ENCODE data around the gene MORN1. TPM values are rescaled to one million over a fixed set of nuclear protein-coding genes. Genes with fewer than 3 reads are reported as not detected.

MORN1 gene
- total and polyA plus RNA-seq, 10 of the 15 experiments (the other 5 are each of a cell fraction or from before 2014, with no cell fraction given): 0.76 to 7.9 (median 5.5) TPM

DNA sequence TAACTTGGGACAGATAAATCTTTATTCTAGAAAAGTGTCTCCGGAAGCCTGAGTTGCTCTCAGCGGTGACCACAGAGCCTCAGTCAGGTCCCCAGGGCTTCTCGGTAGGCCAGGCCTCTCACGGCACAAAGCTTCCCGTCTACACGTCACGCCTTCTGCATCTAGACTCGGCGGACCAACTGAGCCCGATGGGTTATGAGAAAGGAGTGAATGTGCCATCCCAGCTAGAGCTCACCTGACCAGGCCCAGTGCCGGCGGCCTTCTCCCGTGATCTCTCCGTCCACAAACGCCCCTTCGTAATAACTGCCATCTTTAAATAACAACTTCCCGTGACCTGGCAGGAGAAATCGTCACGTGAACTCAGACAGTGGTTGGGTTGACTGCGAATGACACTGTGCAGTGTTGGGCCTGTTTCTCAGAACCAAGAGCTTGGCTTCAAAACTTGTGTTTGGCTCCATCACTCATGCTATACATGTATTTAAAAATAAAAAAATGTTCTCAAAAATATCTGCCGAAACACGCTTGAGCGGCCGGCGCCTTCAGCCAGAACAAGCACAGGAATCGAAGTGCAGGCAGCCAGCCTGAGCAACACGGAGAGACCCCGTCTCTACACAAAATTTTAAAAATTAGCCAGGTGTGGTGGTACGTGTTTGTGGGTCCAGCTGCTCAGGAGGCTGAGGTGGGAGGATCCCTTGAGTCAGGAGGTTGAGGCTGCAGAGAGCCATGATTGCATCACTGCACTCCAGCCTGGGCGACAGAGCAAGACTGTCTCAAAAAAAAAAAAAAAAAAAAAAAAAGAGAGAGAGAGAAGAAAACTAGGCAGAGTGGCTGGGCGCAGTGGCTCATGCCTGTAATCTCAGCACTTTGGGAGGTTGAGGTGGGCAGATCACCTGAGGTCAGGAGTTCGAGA, 3.1 kb downstream of the MORN1 start (continued):
- TF ChIP-seq, protein P1, sequence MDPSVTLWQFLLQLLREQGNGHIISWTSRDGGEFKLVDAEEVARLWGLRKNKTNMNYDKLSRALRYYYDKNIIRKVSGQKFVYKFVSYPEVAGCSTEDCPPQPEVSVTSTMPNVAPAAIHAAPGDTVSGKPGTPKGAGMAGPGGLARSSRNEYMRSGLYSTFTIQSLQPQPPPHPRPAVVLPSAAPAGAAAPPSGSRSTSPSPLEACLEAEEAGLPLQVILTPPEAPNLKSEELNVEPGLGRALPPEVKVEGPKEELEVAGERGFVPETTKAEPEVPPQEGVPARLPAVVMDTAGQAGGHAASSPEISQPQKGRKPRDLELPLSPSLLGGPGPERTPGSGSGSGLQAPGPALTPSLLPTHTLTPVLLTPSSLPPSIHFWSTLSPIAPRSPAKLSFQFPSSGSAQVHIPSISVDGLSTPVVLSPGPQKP (IDR thresholded peaks at IDR 0.05; ENCODE audit: low read depth, low read length): no peak
- TF ChIP-seq STAT1 (conservative IDR thresholded peaks at IDR 0.05) (no peak), SRF (IDR thresholded peaks at IDR 0.05; ENCODE audit: low read depth in 2 of 2, low read length in 2 of 2) (no peak), IKZF2 (IDR thresholded peaks at IDR 0.05) (no peak), BMI1 (IDR thresholded peaks at IDR 0.05; ENCODE audit: borderline replicate concordance) (no peak), GATAD2B (conservative IDR thresholded peaks at IDR 0.05; ENCODE audit: low read depth) (no peak), MYB (IDR thresholded peaks at IDR 0.05; ENCODE audit: borderline replicate concordance, low read depth, low read length) (no peak), SUPT20H (IDR thresholded peaks at IDR 0.05; ENCODE audit: borderline replicate concordance, control insufficient read depth, low read depth, low read length) (no peak), MXI1 (IDR thresholded peaks at IDR 0.05; ENCODE audit: low read depth, low read length) (no peak), HCFC1 (IDR thresholded peaks at IDR 0.05; ENCODE audit: low read length) (no peak), KAT2A (conservative IDR thresholded peaks at IDR 0.05; ENCODE audit: control insufficient read depth, low read depth, low read length) (no peak), TBL1XR1 (IDR thresholded peaks at IDR 0.05; ENCODE audit: low read depth, low read length) (no peak)
- TF ChIP-seq, protein P2, sequence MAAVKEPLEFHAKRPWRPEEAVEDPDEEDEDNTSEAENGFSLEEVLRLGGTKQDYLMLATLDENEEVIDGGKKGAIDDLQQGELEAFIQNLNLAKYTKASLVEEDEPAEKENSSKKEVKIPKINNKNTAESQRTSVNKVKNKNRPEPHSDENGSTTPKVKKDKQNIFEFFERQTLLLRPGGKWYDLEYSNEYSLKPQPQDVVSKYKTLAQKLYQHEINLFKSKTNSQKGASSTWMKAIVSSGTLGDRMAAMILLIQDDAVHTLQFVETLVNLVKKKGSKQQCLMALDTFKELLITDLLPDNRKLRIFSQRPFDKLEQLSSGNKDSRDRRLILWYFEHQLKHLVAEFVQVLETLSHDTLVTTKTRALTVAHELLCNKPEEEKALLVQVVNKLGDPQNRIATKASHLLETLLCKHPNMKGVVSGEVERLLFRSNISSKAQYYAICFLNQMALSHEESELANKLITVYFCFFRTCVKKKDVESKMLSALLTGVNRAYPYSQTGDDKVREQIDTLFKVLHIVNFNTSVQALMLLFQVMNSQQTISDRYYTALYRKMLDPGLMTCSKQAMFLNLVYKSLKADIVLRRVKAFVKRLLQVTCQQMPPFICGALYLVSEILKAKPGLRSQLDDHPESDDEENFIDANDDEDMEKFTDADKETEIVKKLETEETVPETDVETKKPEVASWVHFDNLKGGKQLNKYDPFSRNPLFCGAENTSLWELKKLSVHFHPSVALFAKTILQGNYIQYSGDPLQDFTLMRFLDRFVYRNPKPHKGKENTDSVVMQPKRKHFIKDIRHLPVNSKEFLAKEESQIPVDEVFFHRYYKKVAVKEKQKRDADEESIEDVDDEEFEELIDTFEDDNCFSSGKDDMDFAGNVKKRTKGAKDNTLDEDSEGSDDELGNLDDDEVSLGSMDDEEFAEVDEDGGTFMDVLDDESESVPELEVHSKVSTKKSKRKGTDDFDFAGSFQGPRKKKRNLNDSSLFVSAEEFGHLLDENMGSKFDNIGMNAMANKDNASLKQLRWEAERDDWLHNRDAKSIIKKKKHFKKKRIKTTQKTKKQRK (IDR thresholded peaks at IDR 0.05; ENCODE audit: low read depth, low read length): no peak
- TF ChIP-seq, protein P3, sequence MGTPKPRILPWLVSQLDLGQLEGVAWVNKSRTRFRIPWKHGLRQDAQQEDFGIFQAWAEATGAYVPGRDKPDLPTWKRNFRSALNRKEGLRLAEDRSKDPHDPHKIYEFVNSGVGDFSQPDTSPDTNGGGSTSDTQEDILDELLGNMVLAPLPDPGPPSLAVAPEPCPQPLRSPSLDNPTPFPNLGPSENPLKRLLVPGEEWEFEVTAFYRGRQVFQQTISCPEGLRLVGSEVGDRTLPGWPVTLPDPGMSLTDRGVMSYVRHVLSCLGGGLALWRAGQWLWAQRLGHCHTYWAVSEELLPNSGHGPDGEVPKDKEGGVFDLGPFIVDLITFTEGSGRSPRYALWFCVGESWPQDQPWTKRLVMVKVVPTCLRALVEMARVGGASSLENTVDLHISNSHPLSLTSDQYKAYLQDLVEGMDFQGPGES (IDR thresholded peaks at IDR 0.05): no peak
- TF ChIP-seq, protein P4, sequence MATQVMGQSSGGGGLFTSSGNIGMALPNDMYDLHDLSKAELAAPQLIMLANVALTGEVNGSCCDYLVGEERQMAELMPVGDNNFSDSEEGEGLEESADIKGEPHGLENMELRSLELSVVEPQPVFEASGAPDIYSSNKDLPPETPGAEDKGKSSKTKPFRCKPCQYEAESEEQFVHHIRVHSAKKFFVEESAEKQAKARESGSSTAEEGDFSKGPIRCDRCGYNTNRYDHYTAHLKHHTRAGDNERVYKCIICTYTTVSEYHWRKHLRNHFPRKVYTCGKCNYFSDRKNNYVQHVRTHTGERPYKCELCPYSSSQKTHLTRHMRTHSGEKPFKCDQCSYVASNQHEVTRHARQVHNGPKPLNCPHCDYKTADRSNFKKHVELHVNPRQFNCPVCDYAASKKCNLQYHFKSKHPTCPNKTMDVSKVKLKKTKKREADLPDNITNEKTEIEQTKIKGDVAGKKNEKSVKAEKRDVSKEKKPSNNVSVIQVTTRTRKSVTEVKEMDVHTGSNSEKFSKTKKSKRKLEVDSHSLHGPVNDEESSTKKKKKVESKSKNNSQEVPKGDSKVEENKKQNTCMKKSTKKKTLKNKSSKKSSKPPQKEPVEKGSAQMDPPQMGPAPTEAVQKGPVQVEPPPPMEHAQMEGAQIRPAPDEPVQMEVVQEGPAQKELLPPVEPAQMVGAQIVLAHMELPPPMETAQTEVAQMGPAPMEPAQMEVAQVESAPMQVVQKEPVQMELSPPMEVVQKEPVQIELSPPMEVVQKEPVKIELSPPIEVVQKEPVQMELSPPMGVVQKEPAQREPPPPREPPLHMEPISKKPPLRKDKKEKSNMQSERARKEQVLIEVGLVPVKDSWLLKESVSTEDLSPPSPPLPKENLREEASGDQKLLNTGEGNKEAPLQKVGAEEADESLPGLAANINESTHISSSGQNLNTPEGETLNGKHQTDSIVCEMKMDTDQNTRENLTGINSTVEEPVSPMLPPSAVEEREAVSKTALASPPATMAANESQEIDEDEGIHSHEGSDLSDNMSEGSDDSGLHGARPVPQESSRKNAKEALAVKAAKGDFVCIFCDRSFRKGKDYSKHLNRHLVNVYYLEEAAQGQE (IDR thresholded peaks at IDR 0.05; ENCODE audit: low read depth, low read length): no peak
- TF ChIP-seq, protein P5, sequence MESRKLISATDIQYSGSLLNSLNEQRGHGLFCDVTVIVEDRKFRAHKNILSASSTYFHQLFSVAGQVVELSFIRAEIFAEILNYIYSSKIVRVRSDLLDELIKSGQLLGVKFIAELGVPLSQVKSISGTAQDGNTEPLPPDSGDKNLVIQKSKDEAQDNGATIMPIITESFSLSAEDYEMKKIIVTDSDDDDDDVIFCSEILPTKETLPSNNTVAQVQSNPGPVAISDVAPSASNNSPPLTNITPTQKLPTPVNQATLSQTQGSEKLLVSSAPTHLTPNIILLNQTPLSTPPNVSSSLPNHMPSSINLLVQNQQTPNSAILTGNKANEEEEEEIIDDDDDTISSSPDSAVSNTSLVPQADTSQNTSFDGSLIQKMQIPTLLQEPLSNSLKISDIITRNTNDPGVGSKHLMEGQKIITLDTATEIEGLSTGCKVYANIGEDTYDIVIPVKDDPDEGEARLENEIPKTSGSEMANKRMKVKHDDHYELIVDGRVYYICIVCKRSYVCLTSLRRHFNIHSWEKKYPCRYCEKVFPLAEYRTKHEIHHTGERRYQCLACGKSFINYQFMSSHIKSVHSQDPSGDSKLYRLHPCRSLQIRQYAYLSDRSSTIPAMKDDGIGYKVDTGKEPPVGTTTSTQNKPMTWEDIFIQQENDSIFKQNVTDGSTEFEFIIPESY (IDR thresholded peaks at IDR 0.05): no peak

Measured in GM12878 (cell line).